ENCODE results near the gene RPUSD1.
"Not testable (repeated sequence)": the region's sequence is repeated elsewhere in the genome, so short reads cannot be mapped to it uniquely, and the experiment has no call there.

RPUSD1 gene

GRCh38 chr16:766008-766819 lies 22.0 kb downstream of the RPUSD1 start:
- DNase-seq (ENCODE audit: low read depth), result no peak

- no peak for DNase-seq (ENCODE audit: low read depth)
These were observed 22.7 kb downstream of the RPUSD1 start for GRCh38 chr16:765488-765865.

GRCh38 chr16:764848-765487 lies 23.2 kb downstream of the RPUSD1 start:
- no peak for DNase-seq (ENCODE audit: low read depth)

DNA sequence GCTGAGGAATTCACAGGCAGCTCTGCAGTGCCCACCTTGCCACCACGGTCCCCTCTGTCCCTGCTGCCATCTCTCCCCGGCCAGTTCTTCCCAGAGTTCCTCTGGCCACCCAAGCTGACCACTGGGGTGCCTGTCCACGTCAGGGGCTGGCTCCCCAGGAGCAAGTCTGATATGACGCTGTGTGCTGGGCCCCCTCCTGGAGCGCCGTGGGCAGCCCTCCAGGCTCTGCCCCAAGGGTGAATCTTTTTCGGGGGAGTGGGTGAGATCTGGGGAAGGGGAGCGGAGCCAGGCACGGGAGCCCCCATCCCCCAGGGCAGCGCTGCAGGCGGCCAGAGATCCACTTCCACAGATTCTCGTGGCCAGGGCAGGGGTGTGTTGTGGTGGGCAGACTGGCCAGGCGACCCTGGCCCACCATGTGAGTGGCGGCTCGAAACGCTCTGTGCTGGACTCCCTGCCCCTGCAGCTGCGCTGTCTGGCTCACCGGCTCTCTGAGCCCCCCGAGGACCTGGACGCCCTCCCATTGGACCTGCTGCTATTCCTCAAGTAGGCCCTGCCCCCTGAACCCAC lies 23.9 kb downstream of the RPUSD1 start:
- DNase-seq (ENCODE audit: low read depth), result no peak

- DNase-seq (ENCODE audit: low read depth), result no peak
These were observed 24.6 kb downstream of the RPUSD1 start for GRCh38 chr16:763369-764183.

GRCh38 chr16:762595-763268 lies 25.4 kb downstream of the RPUSD1 start:
- no peak for DNase-seq (ENCODE audit: low read depth)

DNA sequence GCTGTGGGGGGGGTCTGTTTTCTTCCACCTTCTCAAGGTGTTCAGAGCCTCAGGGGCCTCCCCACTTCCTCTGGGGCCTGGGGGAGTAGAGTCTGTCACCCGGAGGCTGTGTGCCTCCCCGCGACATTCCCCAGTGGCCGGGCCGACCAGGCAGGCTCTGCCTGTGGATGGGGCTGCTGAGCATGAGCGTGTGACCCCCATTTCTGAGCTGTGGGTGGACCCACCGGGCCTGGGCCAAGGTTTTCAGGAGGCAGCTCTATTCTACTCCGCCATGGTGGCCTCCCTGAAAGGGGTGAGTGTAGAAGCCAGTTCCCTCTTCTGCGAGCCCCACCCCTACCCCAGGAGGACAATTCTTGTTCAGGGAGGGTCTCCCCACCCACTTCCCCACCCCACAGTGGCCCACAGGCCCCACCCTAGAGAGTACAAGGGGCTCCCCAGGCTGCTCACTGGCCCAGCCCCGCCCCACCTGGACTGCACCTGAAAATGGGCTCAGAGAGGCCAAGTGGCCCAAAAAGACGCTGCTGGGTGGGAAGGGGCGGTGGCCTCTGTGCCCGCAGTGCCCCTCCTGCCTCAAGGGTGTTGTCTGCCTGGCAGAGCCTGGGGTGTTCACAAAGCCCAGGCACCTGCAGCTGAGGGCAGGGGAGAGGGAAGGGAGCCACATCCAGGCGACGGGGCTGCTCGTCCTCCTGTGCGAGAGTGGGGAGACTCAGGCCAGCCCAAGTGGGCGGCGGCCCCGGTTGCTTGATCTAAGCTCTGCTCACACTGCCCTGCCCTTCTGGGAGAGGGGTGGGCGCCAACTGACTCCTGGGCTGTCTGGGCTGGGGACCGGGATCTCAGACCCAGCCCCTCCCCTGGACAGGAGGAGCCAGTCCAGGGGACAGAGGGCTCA lies 26.3 kb downstream of the RPUSD1 start:
- no peak for DNase-seq (ENCODE audit: low read depth)

- no peak for DNase-seq (ENCODE audit: low read depth)
These were observed 27.4 kb downstream of the RPUSD1 start, which contains the start of gene MSLN for GRCh38 chr16:760545-761343. Gene MSLN (plus strand): TSS chr16:760734. CDS start chr16:762681, 1,947 bp downstream.

DNA sequence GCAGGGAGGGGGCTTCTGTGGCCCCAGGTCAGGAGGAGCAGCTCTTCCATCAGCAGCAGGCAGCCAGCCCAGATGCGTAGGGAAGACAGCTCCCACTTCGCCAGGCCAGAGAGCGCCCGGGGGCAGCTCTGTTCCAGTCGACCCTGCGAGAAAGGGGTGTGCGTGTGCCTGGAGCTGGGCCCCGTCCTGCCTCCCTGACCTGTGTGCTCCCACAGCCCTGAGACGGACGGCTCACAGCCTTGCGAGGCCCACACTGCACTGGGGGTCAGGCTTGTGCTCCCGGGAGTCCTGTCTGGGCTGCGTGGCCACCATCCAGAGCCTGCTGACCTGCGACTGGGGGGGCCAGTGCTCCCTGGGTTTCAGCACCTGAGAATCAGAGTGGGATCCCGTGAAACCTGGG lies 28.1 kb downstream of the RPUSD1 start:
- no peak for DNase-seq (ENCODE audit: low read depth)

DNA sequence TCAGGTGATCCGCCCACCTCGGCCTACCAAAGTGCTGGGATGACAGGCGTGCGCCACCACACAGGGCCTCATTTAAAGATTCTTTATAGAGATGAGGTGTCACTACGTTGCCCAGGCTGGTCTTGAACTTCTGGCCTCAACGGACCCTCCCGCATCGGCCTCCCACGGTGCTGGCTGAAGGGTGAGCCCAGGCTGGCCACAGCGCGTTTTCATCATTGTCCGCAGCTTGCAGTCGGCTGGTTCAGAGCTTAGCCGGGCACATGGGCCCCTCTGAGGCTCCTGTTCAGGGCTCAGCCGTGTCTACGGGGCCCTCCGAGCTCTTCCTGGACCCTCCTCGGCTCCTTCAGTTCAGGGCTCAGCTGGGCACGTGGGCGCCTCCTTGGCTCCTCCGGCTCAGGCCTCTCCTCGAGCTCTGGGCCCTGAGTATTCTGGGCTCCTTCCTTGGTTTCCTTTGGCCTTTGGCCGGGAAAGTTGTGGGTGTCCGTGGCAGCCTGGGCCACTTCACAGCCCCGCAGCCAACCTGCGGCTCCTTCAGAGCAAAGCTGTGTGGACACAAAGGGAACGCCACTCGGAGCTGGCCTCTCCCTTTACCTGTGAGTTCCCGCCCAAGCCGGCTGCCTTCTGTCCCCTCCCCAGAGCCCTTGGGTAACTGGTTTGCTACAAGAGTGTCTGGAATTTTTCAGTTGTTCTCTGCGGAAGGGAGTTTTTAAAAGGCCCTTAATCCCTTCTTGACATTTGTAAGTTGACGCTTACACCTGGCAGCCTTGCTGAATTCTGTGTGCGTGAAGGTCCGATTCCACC lies 28.9 kb downstream of the RPUSD1 start:
- no peak for DNase-seq (ENCODE audit: low read depth)

GRCh38 chr16:756428-756827 lies 31.8 kb downstream of the RPUSD1 start:
- DNase-seq (ENCODE audit: low read depth), result no peak

GRCh38 chr16:754656-755055 lies 33.5 kb downstream of the RPUSD1 start:
- DNase-seq (ENCODE audit: low read depth), result no peak

GRCh38 chr16:754121-754607 lies 34.0 kb downstream of the RPUSD1 start:
- DNase-seq (ENCODE audit: low read depth), result not testable (repeated sequence)

DNA sequence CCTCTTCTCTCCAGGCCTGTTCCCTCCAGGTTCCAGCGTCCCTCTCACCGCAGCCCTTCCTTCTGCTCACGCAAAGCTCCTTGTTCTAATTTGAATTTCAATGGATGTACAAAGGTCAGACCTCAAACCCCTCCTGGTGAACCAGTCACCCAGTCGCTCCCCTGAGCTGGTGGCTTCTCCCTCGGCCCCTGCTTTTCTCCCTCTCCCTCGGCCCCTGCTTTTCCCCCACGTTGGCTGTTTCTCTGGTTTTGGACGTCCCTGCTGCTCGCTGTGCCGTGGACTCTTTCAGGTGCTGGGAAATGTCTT lies 36.2 kb downstream of the RPUSD1 start:
- no peak for DNase-seq (ENCODE audit: low read depth)

- no peak for DNase-seq (ENCODE audit: low read depth)
These were observed 36.8 kb downstream of the RPUSD1 start for GRCh38 chr16:751152-752006.

- no peak for DNase-seq (ENCODE audit: low read depth)
These were observed 37.7 kb downstream of the RPUSD1 start for GRCh38 chr16:750485-750884.

DNA sequence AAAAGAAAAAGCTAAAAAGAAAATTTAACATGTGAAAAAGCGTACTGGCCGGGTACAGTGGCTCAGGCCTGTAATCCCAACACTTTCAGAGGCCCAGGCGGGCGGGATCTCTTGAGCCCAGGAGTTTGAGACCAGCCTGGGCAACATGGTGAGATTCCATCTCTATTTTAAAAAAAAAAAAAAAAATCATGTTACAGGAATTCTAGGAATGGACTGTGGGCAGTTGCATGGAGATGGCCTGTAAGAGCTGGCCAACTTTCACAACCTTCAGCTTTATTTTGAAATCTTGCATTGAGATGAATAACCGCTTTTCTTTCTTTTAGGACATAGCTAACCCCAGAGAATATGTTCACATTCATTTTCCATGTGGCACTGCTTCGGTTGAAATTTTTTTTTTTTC lies 39.2 kb downstream of the RPUSD1 start:
- no peak for DNase-seq (ENCODE audit: low read depth)
